ENCODE measurements around the gene ASF1A. TPM values are rescaled to one million over a fixed set of nuclear protein-coding genes. Genes with fewer than 3 reads are reported as not detected.

Gene ASF1A
- total and polyA plus RNA-seq, 2 of the 13 experiments (the other 11 are each of a cell fraction or from before 2014, with no cell fraction given) = 14.5 to 49.9 TPM

DNA sequence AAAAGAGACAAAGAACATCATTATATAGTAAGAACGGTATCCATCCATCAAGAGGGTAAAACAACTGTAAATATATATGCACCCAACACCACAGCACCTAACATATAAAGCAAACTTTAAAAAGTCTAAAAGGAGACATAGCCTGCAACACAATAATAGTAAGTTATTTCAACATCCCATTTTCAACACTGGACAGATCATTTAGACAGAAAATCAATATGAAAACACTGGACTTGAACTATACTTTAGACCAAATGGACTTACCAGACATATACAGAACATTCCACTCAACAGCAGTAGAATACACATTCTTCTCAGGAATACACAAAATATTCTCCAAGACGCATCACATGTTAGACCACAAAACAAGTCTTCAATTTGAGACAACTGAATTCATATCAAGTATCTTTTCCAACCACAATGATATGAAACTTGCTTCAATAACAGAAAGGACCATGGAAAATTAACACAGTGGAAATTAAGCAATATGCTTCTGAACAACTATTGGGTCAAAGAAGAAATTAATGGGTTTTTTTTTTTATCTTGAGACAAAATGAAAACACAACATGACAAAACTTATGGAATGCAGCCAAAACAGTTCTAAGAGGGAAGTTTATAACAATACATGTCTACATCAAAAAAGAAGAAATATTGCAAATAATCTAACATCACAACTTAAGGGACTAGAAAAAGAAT lies 23.9 kb upstream of the ASF1A start (continued):
- TF ChIP-seq REPIN1 (CRISPR knock-in tag; IDR thresholded peaks at IDR 0.05; ENCODE audit: borderline replicate concordance, low read depth) = peak; percentile 89; the same call in 1 of the 2 replicates
- TF ChIP-seq ZNF234 (CRISPR knock-in tag; conservative IDR thresholded peaks at IDR 0.05) = no peak
- TF ChIP-seq MLXIP (CRISPR knock-in tag; IDR thresholded peaks at IDR 0.05; ENCODE audit: borderline replicate concordance) = no peak
- TF ChIP-seq KAT2B (IDR thresholded peaks at IDR 0.05; ENCODE audit: borderline replicate concordance, low read depth, low read length) = 0 out of 2 replicates have a peak, but pooled peaks have one; percentile 12
- TF ChIP-seq ZNF468 (CRISPR knock-in tag; IDR thresholded peaks at IDR 0.05) = no peak
- TF ChIP-seq ZGPAT (CRISPR knock-in tag; IDR thresholded peaks at IDR 0.05) = 0 out of 2 replicates have a peak, but pooled peaks have one; percentile 38
- TF ChIP-seq ONECUT2 (CRISPR knock-in tag; IDR thresholded peaks at IDR 0.05) = peak; percentile 93
- no peak for TF ChIP-seq ETV6 (CRISPR knock-in tag; conservative IDR thresholded peaks at IDR 0.05)
- no peak for TF ChIP-seq ZKSCAN1 (IDR thresholded peaks at IDR 0.05; ENCODE audit: low read length)
- no peak for TF ChIP-seq PTBP1 (IDR thresholded peaks at IDR 0.05; ENCODE audit: low read depth, low read length, poor library complexity, severe bottlenecking)
- TF ChIP-seq ZNF3 (CRISPR knock-in tag; IDR thresholded peaks at IDR 0.05) = 0 out of 2 replicates have a peak, but pooled peaks have one; percentile 24
- no peak for TF ChIP-seq ZNF747 (CRISPR knock-in tag; IDR thresholded peaks at IDR 0.05; ENCODE audit: borderline replicate concordance)
- TF ChIP-seq HNF4A (CRISPR knock-in tag; IDR thresholded peaks at IDR 0.05) = peak; percentile 61
- TF ChIP-seq ARHGAP35 (CRISPR knock-in tag; IDR thresholded peaks at IDR 0.05; ENCODE audit: borderline replicate concordance) = no peak
- no peak for TF ChIP-seq SOX13 (IDR thresholded peaks at IDR 0.05)
- 0 out of 4 replicates have a peak, but pooled peaks of 1 of the 2 experiments have one; percentile 39 for TF ChIP-seq SOX13 (CRISPR knock-in tag; conservative IDR thresholded peaks at IDR 0.05 in 1 of 2, IDR thresholded peaks at IDR 0.05 in 1 of 2)
- TF ChIP-seq RXRB (CRISPR knock-in tag; IDR thresholded peaks at IDR 0.05; ENCODE audit: borderline replicate concordance) = peak; percentile 31; the same call in 1 of the 2 replicates
- peak; percentile 67 for TF ChIP-seq HMG20A (CRISPR knock-in tag; IDR thresholded peaks at IDR 0.05; ENCODE audit: borderline replicate concordance)
- no peak for TF ChIP-seq FOXK2 (IDR thresholded peaks at IDR 0.05)
- TF ChIP-seq, protein P1, sequence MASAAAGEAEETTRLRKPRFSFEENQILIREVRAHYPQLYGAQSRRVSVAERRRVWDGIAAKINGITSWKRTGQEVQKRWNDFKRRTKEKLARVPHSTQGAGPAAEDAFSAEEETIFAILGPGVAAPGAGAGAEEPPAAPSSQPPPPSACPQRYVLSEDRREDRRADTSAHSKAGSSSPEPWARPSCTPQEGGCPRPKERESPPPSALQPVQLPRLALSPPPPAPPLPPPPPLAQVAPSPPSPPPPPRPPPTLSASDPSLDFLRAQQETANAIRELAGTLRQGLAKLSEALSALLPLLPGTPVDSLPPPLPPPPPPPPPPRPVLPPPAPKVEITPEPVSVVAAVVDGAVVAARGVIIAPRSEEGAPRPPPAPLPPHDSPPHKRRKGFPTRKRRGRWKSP (CRISPR knock-in tag; IDR thresholded peaks at IDR 0.05) = no peak
- peak; percentile 83 for TF ChIP-seq SKI (IDR thresholded peaks at IDR 0.05; ENCODE audit: partially characterized antibody)
- no peak for TF ChIP-seq PHB2 (IDR thresholded peaks at IDR 0.05; ENCODE audit: partially characterized antibody)
- peak; percentile 69 for TF ChIP-seq GATAD2A (CRISPR knock-in tag; IDR thresholded peaks at IDR 0.05)
- no peak for TF ChIP-seq ZNF292 (CRISPR knock-in tag; IDR thresholded peaks at IDR 0.05; ENCODE audit: borderline replicate concordance, low read depth)
- 0 out of 2 replicates have a peak, but pooled peaks have one; percentile 5 for TF ChIP-seq ZNF12 (CRISPR knock-in tag; IDR thresholded peaks at IDR 0.05)
